ENCODE measurements around the gene LRIF1.

- TF ChIP-seq, protein P1, sequence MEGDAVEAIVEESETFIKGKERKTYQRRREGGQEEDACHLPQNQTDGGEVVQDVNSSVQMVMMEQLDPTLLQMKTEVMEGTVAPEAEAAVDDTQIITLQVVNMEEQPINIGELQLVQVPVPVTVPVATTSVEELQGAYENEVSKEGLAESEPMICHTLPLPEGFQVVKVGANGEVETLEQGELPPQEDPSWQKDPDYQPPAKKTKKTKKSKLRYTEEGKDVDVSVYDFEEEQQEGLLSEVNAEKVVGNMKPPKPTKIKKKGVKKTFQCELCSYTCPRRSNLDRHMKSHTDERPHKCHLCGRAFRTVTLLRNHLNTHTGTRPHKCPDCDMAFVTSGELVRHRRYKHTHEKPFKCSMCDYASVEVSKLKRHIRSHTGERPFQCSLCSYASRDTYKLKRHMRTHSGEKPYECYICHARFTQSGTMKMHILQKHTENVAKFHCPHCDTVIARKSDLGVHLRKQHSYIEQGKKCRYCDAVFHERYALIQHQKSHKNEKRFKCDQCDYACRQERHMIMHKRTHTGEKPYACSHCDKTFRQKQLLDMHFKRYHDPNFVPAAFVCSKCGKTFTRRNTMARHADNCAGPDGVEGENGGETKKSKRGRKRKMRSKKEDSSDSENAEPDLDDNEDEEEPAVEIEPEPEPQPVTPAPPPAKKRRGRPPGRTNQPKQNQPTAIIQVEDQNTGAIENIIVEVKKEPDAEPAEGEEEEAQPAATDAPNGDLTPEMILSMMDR (IDR thresholded peaks at IDR 0.05) = no peak
- TF ChIP-seq POLR2A (IDR thresholded peaks at IDR 0.05) = no peak
Measured at GRCh38 chr1:110986407-110986891, 22.7 kb upstream of the LRIF1 start.
